Endothelial cell (in vitro differentiated cells): Measurements from ENCODE around the gene CMTR2. TPM values are rescaled to one million over a fixed set of nuclear protein-coding genes. Genes with fewer than 3 reads are reported as not detected.

Source experiments
- DNase-seq: peaks from one replicate; pipeline ENCODE4 v3.0.0; 2021; ENCODE audit warnings: low spot score
- H3K27ac Mint-ChIP-seq: one replicate; pipeline ENCODE4 v1.8.0; 2021; ENCODE audit warnings: mixed read lengths, inconsistent platforms; ENCODE audit not compliant: unreplicated experiment
- H3K27me3 Mint-ChIP-seq: one replicate; pipeline ENCODE4 v1.8.0; 2021; ENCODE audit warnings: mild to moderate bottlenecking, moderate library complexity, mixed read lengths, inconsistent platforms; ENCODE audit not compliant: unreplicated experiment
- H3K36me3 Mint-ChIP-seq: one replicate; pipeline ENCODE4 v1.8.0; 2021; ENCODE audit warnings: mild to moderate bottlenecking, low read depth, mixed read lengths, inconsistent platforms; ENCODE audit not compliant: unreplicated experiment
- H3K4me1 Mint-ChIP-seq: one replicate; pipeline ENCODE4 v1.8.0; 2021; ENCODE audit warnings: mild to moderate bottlenecking, mixed read lengths, inconsistent platforms; ENCODE audit not compliant: unreplicated experiment
- H3K4me3 Mint-ChIP-seq: one replicate; pipeline ENCODE4 v1.8.0; 2021; ENCODE audit warnings: mild to moderate bottlenecking, mixed read lengths, inconsistent platforms; ENCODE audit not compliant: unreplicated experiment
- H3K9me3 Mint-ChIP-seq: one replicate; pipeline ENCODE4 v1.8.0; 2021; ENCODE audit warnings: mixed read lengths, inconsistent platforms; ENCODE audit not compliant: unreplicated experiment
- total RNA-seq: library from RNA; stranded (reverse); fragmentation: NEBNext Ultra II Directional; extraction: Animal tissue kit (Norgen Biotek cat#: 25700); gene quantifications from one replicate; pipeline ENCODE4 v1.2.1, GENCODE V29; 2021; ENCODE audit not compliant: unreplicated experiment
- TF ChIP-seq, protein P1 (sequence below): fragments of 200-600 bp; sonication (generic); IDR thresholded peaks from one replicate; pipeline ENCODE4 v1.5.0; 2021; ENCODE audit warnings: antibody characterized with exemption; ENCODE audit not compliant: unreplicated experiment

CMTR2 gene
- total RNA-seq, 1 donor from 2014 or later: 26.7 TPM

- Mint-ChIP-seq H3K9me3 (no peaks in the 10 kb centered on the region), H3K4me1 (peaks cover 21% of the 10 kb centered on the region), H3K36me3 (peaks cover 19% of the 10 kb centered on the region), H3K4me3 (no peak overlapping the region), H3K27ac (no peak overlapping the region), H3K27me3 (no peaks in the 10 kb centered on the region)
- TF ChIP-seq, protein P1, sequence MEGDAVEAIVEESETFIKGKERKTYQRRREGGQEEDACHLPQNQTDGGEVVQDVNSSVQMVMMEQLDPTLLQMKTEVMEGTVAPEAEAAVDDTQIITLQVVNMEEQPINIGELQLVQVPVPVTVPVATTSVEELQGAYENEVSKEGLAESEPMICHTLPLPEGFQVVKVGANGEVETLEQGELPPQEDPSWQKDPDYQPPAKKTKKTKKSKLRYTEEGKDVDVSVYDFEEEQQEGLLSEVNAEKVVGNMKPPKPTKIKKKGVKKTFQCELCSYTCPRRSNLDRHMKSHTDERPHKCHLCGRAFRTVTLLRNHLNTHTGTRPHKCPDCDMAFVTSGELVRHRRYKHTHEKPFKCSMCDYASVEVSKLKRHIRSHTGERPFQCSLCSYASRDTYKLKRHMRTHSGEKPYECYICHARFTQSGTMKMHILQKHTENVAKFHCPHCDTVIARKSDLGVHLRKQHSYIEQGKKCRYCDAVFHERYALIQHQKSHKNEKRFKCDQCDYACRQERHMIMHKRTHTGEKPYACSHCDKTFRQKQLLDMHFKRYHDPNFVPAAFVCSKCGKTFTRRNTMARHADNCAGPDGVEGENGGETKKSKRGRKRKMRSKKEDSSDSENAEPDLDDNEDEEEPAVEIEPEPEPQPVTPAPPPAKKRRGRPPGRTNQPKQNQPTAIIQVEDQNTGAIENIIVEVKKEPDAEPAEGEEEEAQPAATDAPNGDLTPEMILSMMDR: no peak
- DNase-seq: no peak
These were observed 6.3 kb downstream of the CMTR2 start for GRCh38 chr16:71282943-71283342.

DNA sequence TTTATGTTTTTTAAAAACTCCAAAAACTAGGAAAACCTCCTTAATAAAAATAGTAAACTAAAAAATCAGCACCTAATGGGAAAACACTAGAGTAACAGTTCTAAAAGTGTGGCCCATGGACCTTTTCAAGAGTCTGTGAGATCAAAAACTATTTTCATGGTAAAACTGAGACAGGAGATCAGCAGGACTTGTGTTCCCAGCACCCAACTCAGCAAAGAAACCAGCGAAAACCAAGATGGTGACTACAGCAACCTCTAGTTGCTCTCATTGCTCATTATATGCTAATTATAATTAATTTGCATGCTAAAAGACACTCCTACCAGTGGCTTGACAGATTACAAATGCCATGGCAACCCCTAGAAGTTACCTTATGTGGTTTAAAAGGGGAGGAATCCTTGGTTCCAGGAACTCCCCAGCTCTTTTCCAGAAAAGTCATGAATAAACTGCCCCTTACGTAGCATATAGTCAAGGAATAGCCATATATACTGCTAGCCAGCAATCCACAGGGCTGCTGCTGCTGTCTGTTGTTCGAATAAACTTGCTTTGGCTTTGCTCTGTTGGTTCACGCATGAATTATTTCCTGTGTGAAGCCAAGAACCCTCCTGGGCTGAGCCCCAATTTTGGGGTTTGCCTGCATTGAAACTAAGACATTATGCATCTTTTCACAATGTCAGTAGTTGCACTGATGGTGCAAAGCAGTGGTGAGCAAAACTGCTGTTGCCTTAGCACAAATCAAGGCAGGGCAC, 12.4 kb downstream of the CMTR2 start:
- DNase-seq: no peak
- H3K9me3 Mint-ChIP-seq: no peaks in the 10 kb centered on the region
- no peak overlapping the region for H3K27ac Mint-ChIP-seq
- no peak overlapping the region for H3K4me3 Mint-ChIP-seq
- H3K4me1 Mint-ChIP-seq: no peaks in the 10 kb centered on the region
- TF ChIP-seq, protein P1: no peak
- H3K27me3 Mint-ChIP-seq: no peaks in the 10 kb centered on the region
- H3K36me3 Mint-ChIP-seq: peaks cover 14% of the 10 kb centered on the region

- no peak overlapping the region for H3K4me3 Mint-ChIP-seq
- no peaks in the 10 kb centered on the region for H3K27me3 Mint-ChIP-seq
- no peak for DNase-seq
- no peak overlapping the region for H3K27ac Mint-ChIP-seq
- H3K36me3 Mint-ChIP-seq: peaks cover 14% of the 10 kb centered on the region
- H3K4me1 Mint-ChIP-seq: no peaks in the 10 kb centered on the region
- H3K9me3 Mint-ChIP-seq: no peaks in the 10 kb centered on the region
- TF ChIP-seq, protein P1: no peak
These were observed 15.8 kb downstream of the CMTR2 start for GRCh38 chr16:71273384-71273783.

DNA sequence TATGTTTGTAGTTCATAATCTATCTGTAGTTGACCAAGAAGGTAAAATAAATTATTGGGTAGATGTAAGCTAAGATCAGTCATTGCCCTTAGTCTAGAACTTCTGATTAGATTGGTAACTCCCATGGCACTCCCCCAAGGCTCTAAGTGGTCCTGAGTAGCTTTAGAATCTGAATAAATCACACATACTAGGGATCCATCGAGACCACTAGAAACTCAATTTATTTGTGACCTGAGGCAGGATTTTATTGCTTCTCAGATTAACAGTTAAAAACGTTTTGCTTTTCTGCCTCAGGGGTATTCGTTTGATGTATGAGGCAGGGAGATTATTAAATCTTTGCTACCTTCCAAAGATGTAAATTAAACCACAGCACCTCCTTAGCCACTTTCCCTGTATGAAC, 24.9 kb downstream of the CMTR2 start:
- H3K27me3 Mint-ChIP-seq: no peaks in the 10 kb centered on the region
- TF ChIP-seq, protein P1: no peak
- no peak overlapping the region for H3K27ac Mint-ChIP-seq
- no peak for DNase-seq
- peaks cover 4% of the 10 kb centered on the region for H3K36me3 Mint-ChIP-seq
- H3K9me3 Mint-ChIP-seq: no peaks in the 10 kb centered on the region
- peaks cover 19% of the 10 kb centered on the region for H3K4me1 Mint-ChIP-seq
- no peak overlapping the region for H3K4me3 Mint-ChIP-seq

DNA sequence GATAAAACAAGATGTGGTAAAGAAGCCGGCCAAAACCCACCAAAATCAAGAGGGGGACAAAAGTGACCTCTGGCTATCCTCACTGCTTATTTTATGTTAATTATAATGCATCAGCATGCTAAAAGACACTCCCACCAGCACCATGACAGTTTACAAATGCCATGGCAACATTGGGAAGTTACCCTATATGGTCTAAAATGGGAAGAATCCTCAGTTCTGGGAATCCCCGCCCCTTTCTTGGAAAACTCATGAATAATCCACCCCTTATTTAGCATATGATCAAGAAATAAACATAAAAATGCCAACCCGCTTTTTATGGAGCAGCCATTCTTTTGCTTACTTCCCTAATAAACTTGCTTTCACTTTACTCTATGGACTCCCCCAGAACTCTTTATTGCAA, 25.6 kb downstream of the CMTR2 start:
- TF ChIP-seq, protein P1: no peak
- Mint-ChIP-seq H3K27ac (no peak overlapping the region), H3K27me3 (peaks cover 1% of the 10 kb centered on the region), H3K9me3 (no peaks in the 10 kb centered on the region), H3K36me3 (peaks cover 4% of the 10 kb centered on the region), H3K4me3 (no peak overlapping the region), H3K4me1 (peaks cover 26% of the 10 kb centered on the region)
- no peak for DNase-seq
